Measurements from ENCODE around the gene MORN1. TPM values are rescaled to one million over a fixed set of nuclear protein-coding genes. Genes with fewer than 3 reads are reported as not detected.

Gene MORN1
- total and polyA plus RNA-seq, 9 of the 15 experiments (the other 6 are each of a cell fraction or from before 2014, with no cell fraction given), result 0.24 to 9.3 (median 4.2) TPM

- TF ChIP-seq ZBTB26 (CRISPR knock-in tag; IDR thresholded peaks at IDR 0.05), result no peak
- TF ChIP-seq ZNF121 (CRISPR knock-in tag; conservative IDR thresholded peaks at IDR 0.05), result no peak
- TF ChIP-seq ZNF175 (CRISPR knock-in tag; IDR thresholded peaks at IDR 0.05; ENCODE audit: low read depth), result no peak
- no peak for TF ChIP-seq ARHGAP35 (IDR thresholded peaks at IDR 0.05; ENCODE audit: partially characterized antibody)
- no peak for TF ChIP-seq PTBP1 (IDR thresholded peaks at IDR 0.05; ENCODE audit: low read depth, low read length)
- no peak for TF ChIP-seq RBM17 (IDR thresholded peaks at IDR 0.05; ENCODE audit: borderline replicate concordance, low read depth, low read length)
- no peak for TF ChIP-seq HMG20A (CRISPR knock-in tag; conservative IDR thresholded peaks at IDR 0.05)
- no peak for TF ChIP-seq HDAC8 (tag; IDR thresholded peaks at IDR 0.05)
- TF ChIP-seq L3MBTL2 (IDR thresholded peaks at IDR 0.05), result peak; percentile 97
- no peak for TF ChIP-seq ZNF280A (IDR thresholded peaks at IDR 0.05; ENCODE audit: low read depth, partially characterized antibody)
- no peak; the same call in 1 of the 2 replicates for TF ChIP-seq E2F5 (CRISPR knock-in tag; IDR thresholded peaks at IDR 0.05)
- TF ChIP-seq ZKSCAN3 (CRISPR knock-in tag; IDR thresholded peaks at IDR 0.05), result no peak
- no peak for TF ChIP-seq RFX5 (IDR thresholded peaks at IDR 0.05; ENCODE audit: low read depth, low read length)
- TF ChIP-seq ZBTB8A (IDR thresholded peaks at IDR 0.05; ENCODE audit: partially characterized antibody), result no peak
- no peak for TF ChIP-seq PBX2 (CRISPR knock-in tag; IDR thresholded peaks at IDR 0.05; ENCODE audit: low read depth)
- no peak for TF ChIP-seq PBX2 (tag; conservative IDR thresholded peaks at IDR 0.05; ENCODE audit: low read depth)
- TF ChIP-seq PHF21A (IDR thresholded peaks at IDR 0.05; ENCODE audit: borderline replicate concordance, low read depth), result no peak
- peak; percentile 26; the same call in 1 of the 2 replicates for TF ChIP-seq ZNF740 (CRISPR knock-in tag; IDR thresholded peaks at IDR 0.05)
- TF ChIP-seq ZNF740 (tag; IDR thresholded peaks at IDR 0.05), result no peak
- no peak for TF ChIP-seq PURB (CRISPR knock-in tag; IDR thresholded peaks at IDR 0.05; ENCODE audit: low read depth)
- no peak for TF ChIP-seq SRSF7 (optimal IDR thresholded peaks at IDR 0.05; ENCODE audit: low read depth, low read length)
- TF ChIP-seq TRIM24 (IDR thresholded peaks at IDR 0.05), result no peak
Measured at GRCh38 chr1:2412773-2413494, 21.6 kb upstream of the MORN1 start (continued).

All from K562 (cell line).